Muscle layer of colon (tissue), 2 donors: ENCODE measurements around the gene MAGI2.

ENCODE experiments used
- H3K27ac ChIP-seq: one replicate; pipeline ENCODE4 v1.7.0; 2013; ENCODE audit warnings: low read depth, mild to moderate bottlenecking, low read length, moderate library complexity
- H3K27me3 ChIP-seq, 2 donors: one replicate each; pipeline ENCODE4 v1.7.0; 2013; ENCODE audit warnings: low read length in 2 of 2, mild to moderate bottlenecking in 2 of 2; ENCODE audit not compliant: insufficient read depth in 2 of 2, control insufficient read depth in 1 of 2
- H3K36me3 ChIP-seq: one replicate; pipeline ENCODE4 v1.7.0; 2013; ENCODE audit warnings: mild to moderate bottlenecking, low read length; ENCODE audit not compliant: insufficient read depth
- H3K4me1 ChIP-seq: one replicate; pipeline ENCODE4 v1.7.0; 2013; ENCODE audit warnings: mild to moderate bottlenecking, low read length; ENCODE audit not compliant: insufficient read depth
- H3K4me3 ChIP-seq, 2 donors: one replicate each; pipeline ENCODE4 v1.7.0; 2013; ENCODE audit warnings: low read length in 2 of 2, low read depth in 1 of 2, mild to moderate bottlenecking in 1 of 2, moderate library complexity in 1 of 2
- H3K9ac ChIP-seq: one replicate; pipeline ENCODE4 v1.7.0; 2013; ENCODE audit warnings: low read length
- H3K9me3 ChIP-seq: one replicate; pipeline ENCODE4 v1.7.0; 2013; ENCODE audit warnings: mild to moderate bottlenecking, low read length
- donor health status: abdominal sarcoma.
- donor health status: Adenocarcinoma of cecum.

The MAGI2 gene

GRCh38 chr7:79286181-79286580 is 167.3 kb downstream of the MAGI2 start:
- Histone ChIP-seq H3K9me3 (no peaks in the 10 kb centered on the region), H3K4me1 (peaks cover 4% of the 10 kb centered on the region), H3K36me3 (no peaks in the 10 kb centered on the region), H3K27me3 (no peaks in the 10 kb centered on the region), H3K9ac (no peak overlapping the region), H3K27ac (no peak overlapping the region), H3K4me3 (no peak overlapping the region)

GRCh38 chr7:79285756-79286155 is 167.7 kb downstream of the MAGI2 start:
- H3K4me1 ChIP-seq = peaks cover 5% of the 10 kb centered on the region

GRCh38 chr7:79284211-79284610 is 169.3 kb downstream of the MAGI2 start:
- no peak overlapping the region for H3K27ac ChIP-seq
- no peaks in the 10 kb centered on the region for H3K27me3 ChIP-seq
- peaks cover 5% of the 10 kb centered on the region for H3K4me1 ChIP-seq
- H3K36me3 ChIP-seq = no peaks in the 10 kb centered on the region
- no peaks in the 10 kb centered on the region for H3K9me3 ChIP-seq
- H3K4me3 ChIP-seq = no peak overlapping the region
- H3K9ac ChIP-seq = no peak overlapping the region

More at GRCh38 chr7:79285756-79286155, 167.7 kb downstream of the MAGI2 start:
- Histone ChIP-seq H3K9ac (no peak overlapping the region), H3K27me3 (no peaks in the 10 kb centered on the region), H3K9me3 (no peaks in the 10 kb centered on the region), H3K36me3 (no peaks in the 10 kb centered on the region), H3K27ac (no peak overlapping the region), H3K4me3 (no peak overlapping the region)

DNA sequence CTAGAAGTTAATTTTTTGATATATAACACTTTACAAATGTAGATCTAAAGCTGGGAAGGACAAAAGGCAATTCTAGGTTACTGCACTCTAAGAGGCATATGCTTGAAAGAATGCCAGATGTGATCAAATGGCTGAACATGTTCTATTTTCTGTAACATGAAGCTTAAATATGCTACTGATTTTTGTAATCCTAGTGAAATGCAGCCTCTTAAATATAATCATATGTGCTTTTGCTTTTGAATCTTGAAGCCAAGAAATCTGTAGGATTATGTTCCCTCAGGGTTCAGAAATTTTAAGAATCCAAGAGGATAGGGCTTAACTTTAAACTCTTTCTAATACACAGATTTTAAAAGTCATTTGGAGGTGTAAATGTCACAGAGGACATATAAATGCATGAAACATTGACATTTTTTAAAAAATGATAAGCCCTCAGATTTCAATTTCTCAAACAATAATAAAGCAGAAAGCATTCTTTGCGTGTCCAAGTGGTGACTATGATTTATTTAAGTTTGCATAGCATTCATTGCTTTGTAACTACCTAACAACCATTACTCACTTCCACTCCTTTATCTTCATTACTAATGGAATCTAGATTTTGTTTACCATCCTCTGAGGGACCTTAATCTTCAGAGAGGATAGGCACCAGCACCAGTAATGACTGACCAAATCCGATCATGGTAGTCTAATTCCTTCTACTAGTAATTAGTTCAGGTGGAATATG is 170.4 kb downstream of the MAGI2 start:
- Histone ChIP-seq H3K4me3 (no peak overlapping the region), H3K9ac (no peak overlapping the region), H3K4me1 (peaks cover 5% of the 10 kb centered on the region), H3K27ac (no peak overlapping the region), H3K9me3 (no peaks in the 10 kb centered on the region), H3K36me3 (no peaks in the 10 kb centered on the region), H3K27me3 (no peaks in the 10 kb centered on the region)

DNA sequence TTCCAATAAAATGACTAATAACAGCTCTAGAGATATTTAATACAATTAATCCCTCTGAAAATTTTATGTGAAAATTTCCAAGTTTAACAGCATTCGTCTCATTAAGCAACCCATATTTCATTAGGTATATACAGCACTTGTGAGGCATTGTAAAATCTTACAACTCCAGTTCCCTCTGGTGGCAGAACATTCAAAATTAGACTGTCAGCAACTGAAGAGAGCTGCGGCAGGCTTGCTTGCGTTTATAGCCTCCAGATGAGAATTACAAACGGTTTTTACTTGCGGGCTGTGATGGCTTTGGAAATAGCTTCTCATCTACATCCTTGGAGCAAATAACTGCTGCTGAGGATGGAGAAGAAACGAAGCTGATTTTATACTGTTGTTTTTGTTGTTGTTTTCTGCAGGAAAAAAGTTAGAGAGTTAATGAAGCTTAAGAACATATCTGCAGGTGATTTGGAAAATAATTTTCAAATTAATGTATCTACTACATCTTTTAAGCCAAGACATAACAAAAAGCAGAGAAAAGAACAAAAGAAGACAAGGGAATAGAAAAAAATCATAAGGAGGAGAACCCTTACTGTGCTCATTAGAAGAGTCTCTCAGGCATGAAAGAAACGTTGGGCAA is 171.3 kb downstream of the MAGI2 start:
- Histone ChIP-seq H3K27me3 (no peaks in the 10 kb centered on the region), H3K27ac (no peak overlapping the region), H3K9ac (no peak overlapping the region), H3K4me1 (peaks cover 5% of the 10 kb centered on the region), H3K9me3 (no peaks in the 10 kb centered on the region), H3K36me3 (no peaks in the 10 kb centered on the region), H3K4me3 (no peak overlapping the region)

GRCh38 chr7:79281426-79281825 is 172.0 kb downstream of the MAGI2 start:
- no peaks in the 10 kb centered on the region for H3K36me3 ChIP-seq
- no peak overlapping the region for H3K9ac ChIP-seq
- H3K27ac ChIP-seq = no peak overlapping the region
- H3K4me1 ChIP-seq = peaks cover 5% of the 10 kb centered on the region
- H3K9me3 ChIP-seq = no peaks in the 10 kb centered on the region
- H3K27me3 ChIP-seq = no peaks in the 10 kb centered on the region
- no peak overlapping the region for H3K4me3 ChIP-seq

- Histone ChIP-seq H3K27me3 (no peaks in the 10 kb centered on the region), H3K9ac (no peak overlapping the region), H3K9me3 (no peaks in the 10 kb centered on the region), H3K4me1 (no peaks in the 10 kb centered on the region), H3K4me3 (no peak overlapping the region), H3K27ac (no peak overlapping the region), H3K36me3 (no peaks in the 10 kb centered on the region)
Observed at GRCh38 chr7:79272938-79273337, 180.5 kb downstream of the MAGI2 start.

- Histone ChIP-seq H3K27me3 (no peaks in the 10 kb centered on the region), H3K4me3 (no peak overlapping the region), H3K9ac (no peak overlapping the region), H3K36me3 (no peaks in the 10 kb centered on the region), H3K4me1 (no peaks in the 10 kb centered on the region), H3K27ac (no peak overlapping the region), H3K9me3 (no peaks in the 10 kb centered on the region)
Observed at GRCh38 chr7:79272066-79272669, 181.3 kb downstream of the MAGI2 start.

DNA sequence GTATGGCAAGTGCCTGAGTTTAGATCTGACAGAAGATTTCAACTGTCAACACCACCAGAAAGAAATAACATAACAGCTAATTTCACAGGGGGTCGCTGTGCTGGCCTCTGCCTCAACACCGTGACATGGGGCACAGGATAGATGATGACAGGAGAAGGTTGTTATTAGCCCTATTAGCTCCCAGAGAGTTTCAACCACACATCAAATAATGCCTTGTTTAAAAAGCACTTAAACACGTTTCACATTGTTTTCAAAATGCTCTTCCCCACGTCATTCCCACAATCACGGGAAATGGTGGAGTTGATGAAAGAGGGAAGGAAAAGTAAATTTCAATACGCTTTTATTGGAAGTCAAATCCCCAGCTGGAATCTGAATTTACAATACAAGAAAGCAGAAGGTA is 184.7 kb downstream of the MAGI2 start:
- no peaks in the 10 kb centered on the region for H3K36me3 ChIP-seq
- H3K4me3 ChIP-seq = no peak overlapping the region
- H3K27me3 ChIP-seq = no peaks in the 10 kb centered on the region
- H3K4me1 ChIP-seq = no peaks in the 10 kb centered on the region
- H3K9me3 ChIP-seq = no peaks in the 10 kb centered on the region
- H3K9ac ChIP-seq = no peak overlapping the region
- H3K27ac ChIP-seq = no peak overlapping the region

DNA sequence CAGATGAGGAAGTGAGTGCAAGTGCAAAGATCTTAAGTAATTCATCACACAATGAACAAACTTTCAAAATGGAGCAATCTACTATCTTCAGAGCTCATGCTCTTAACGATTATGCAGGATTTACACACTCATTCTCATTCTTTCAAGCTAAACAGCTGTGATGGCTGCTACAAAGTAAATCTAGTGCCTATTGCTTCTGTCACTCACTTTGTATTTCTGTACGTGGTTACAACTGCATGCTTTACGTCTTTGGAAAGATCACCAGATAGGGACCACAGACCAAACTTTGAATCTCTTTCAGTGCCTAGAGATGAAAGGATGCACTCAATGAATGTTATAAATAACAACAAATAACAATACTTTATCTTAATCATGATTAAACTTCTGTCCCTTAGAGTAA is 194.6 kb downstream of the MAGI2 start:
- Histone ChIP-seq H3K4me1 (no peaks in the 10 kb centered on the region), H3K27me3 (no peaks in the 10 kb centered on the region), H3K36me3 (no peaks in the 10 kb centered on the region), H3K9me3 (no peaks in the 10 kb centered on the region), H3K9ac (no peak overlapping the region), H3K27ac (no peak overlapping the region), H3K4me3 (no peak overlapping the region)

- H3K9me3 ChIP-seq = no peaks in the 10 kb centered on the region
- H3K9ac ChIP-seq = no peak overlapping the region
- no peaks in the 10 kb centered on the region for H3K27me3 ChIP-seq
- no peaks in the 10 kb centered on the region for H3K36me3 ChIP-seq
- no peaks in the 10 kb centered on the region for H3K4me1 ChIP-seq
- no peak overlapping the region for H3K27ac ChIP-seq
- no peak overlapping the region for H3K4me3 ChIP-seq
Observed at GRCh38 chr7:79257959-79258358, 195.5 kb downstream of the MAGI2 start.
